HG02852 (cell line): Measurements from ENCODE around the gene EDNRB.
"Not testable (repeated sequence)": the region's sequence is repeated elsewhere in the genome, so short reads cannot be mapped to it uniquely, and the experiment has no call there.

ENCODE experiments used
- ATAC-seq: cut with Tn5 transposase; IDR thresholded peaks from one replicate; pipeline ENCODE4 v1.9.1; 2021; ENCODE audit warnings: mild to moderate bottlenecking, moderate library complexity; ENCODE audit not compliant: unreplicated experiment

Gene EDNRB

GRCh38 chr13:77918391-77919245 is at the start of gene EDNRB:
Gene EDNRB (minus strand): TSS chr13:77918831. CDS start chr13:77918573, 258 bp downstream.
- peak; percentile 46 for ATAC-seq

- no peak for ATAC-seq
Measured at GRCh38 chr13:77966671-77967070, 48.0 kb upstream of the EDNRB start.

- ATAC-seq = no peak
Measured at GRCh38 chr13:77952737-77953136, 34.1 kb upstream of the EDNRB start.

- ATAC-seq = no peak
Measured at GRCh38 chr13:77952276-77952675, 33.6 kb upstream of the EDNRB start.

GRCh38 chr13:77946522-77946921 is 27.9 kb upstream of the EDNRB start:
- ATAC-seq = no peak

- ATAC-seq = not testable (repeated sequence)
Measured at GRCh38 chr13:77935063-77935462, 16.4 kb upstream of the EDNRB start.

- ATAC-seq = no peak
Measured at GRCh38 chr13:77930430-77930829, 11.8 kb upstream of the EDNRB start.

GRCh38 chr13:77928909-77929308 is 10.3 kb upstream of the EDNRB start:
- ATAC-seq = peak; percentile 92

- ATAC-seq = no peak
Measured at GRCh38 chr13:77925616-77926015, 7.0 kb upstream of the EDNRB start.

- no peak for ATAC-seq
Measured at GRCh38 chr13:77919921-77920294, 1.3 kb upstream of the EDNRB start.

- peak; percentile 38 for ATAC-seq
Measured at GRCh38 chr13:77919246-77919920, 752 bp upstream of the EDNRB start.

GRCh38 chr13:77916488-77916887 is 2.1 kb downstream of the EDNRB start:
- ATAC-seq = no peak

- no peak for ATAC-seq
Measured at GRCh38 chr13:77915686-77916085, 2.9 kb downstream of the EDNRB start.

- ATAC-seq = no peak
Measured at GRCh38 chr13:77913003-77913402, 5.6 kb downstream of the EDNRB start.

GRCh38 chr13:77911751-77912150 is 6.9 kb downstream of the EDNRB start:
- no peak for ATAC-seq

- ATAC-seq = no peak
Measured at GRCh38 chr13:77909827-77910226, 8.8 kb downstream of the EDNRB start.

- ATAC-seq = no peak
Measured at GRCh38 chr13:77908531-77908930, 10.1 kb downstream of the EDNRB start.

- ATAC-seq = no peak
Measured at GRCh38 chr13:77907666-77908341, 10.8 kb downstream of the EDNRB start.

GRCh38 chr13:77904031-77904430 is 14.6 kb downstream of the EDNRB start:
- no peak for ATAC-seq

GRCh38 chr13:77903435-77903834 is 15.2 kb downstream of the EDNRB start:
- no peak for ATAC-seq

GRCh38 chr13:77902319-77902963 is 16.2 kb downstream of the EDNRB start:
- ATAC-seq = no peak
